AG04450 (cell line): ENCODE data around the gene DLGAP5. TPM values are rescaled to one million over a fixed set of nuclear protein-coding genes. Genes with fewer than 3 reads are reported as not detected.

ENCODE experiments used
- CTCF ChIA-PET: fragments of 300-600, 350-600 bp; formaldehyde crosslinking; extraction: SDS; loops from one replicate; lab custom pipeline; 2022; ENCODE audit warnings: antibody characterized with exemption, inconsistent platforms; lab: Charles Lee
- POLR2A ChIA-PET: fragments of 350-600 bp; formaldehyde crosslinking; extraction: SDS; loops from one replicate; lab custom pipeline; 2021; ENCODE audit warnings: antibody characterized with exemption, inconsistent platforms; lab: Yijun Ruan, JAX
- DNase-seq: peaks from one replicate; pipeline ENCODE4 v3.0.0-alpha.2; 2011; ENCODE audit warnings: low read depth, low spot score
- H3K27ac ChIP-seq: one replicate; pipeline ENCODE4 v1.5.1; 2012; ENCODE audit warnings: low read depth, low read length, control low read depth
- H3K27me3 ChIP-seq: one replicate; pipeline ENCODE4 v1.6.0; 2012; ENCODE audit warnings: low read length; ENCODE audit not compliant: control insufficient read depth, insufficient read depth
- H3K4me3 ChIP-seq: 2 replicates; pipeline ENCODE4 v1.5.1; 2011; ENCODE audit warnings: mild to moderate bottlenecking, low read depth, low read length, control low read depth
- H3K9me3 ChIP-seq: 2 replicates; pipeline ENCODE4 v1.5.1; 2012; ENCODE audit warnings: low read length; ENCODE audit not compliant: control insufficient read depth, insufficient read depth
- CTCF ChIP-seq: IDR thresholded peaks from 2 replicates; pipeline ENCODE4 v1.5.1; 2011; ENCODE audit warnings: low read depth, low read length, control low read depth, inconsistent platforms
- polyA plus RNA-seq: library from polyadenylated mRNA; depleted of rRNA; stranded (reverse); fragments of >200 nt; gene quantifications from 2 replicates; pipeline ENCODE4 v1.2.3, GENCODE V29; 2011

The DLGAP5 gene
- polyA plus RNA-seq, 1 experiment, result 16.4 TPM

- Histone ChIP-seq H3K27ac (no peak overlapping the region), H3K27me3 (no peaks in the 10 kb centered on the region), H3K9me3 (no peaks in the 10 kb centered on the region), H3K4me3 (no peak overlapping the region)
- DNase-seq, result no peak
- CTCF ChIA-PET, result interaction anchor here (0.5 kb wide), 1 partner anchor 9 kb away, joined by 8 read pairs; no protein-coding TSS in a partner anchor
- POLR2A ChIA-PET, result no interaction called here
- no peak for TF ChIP-seq CTCF
These were observed 28.8 kb upstream of the DLGAP5 start for GRCh38 chr14:55220230-55220629.

- no peak for DNase-seq
- Histone ChIP-seq H3K9me3 (no peaks in the 10 kb centered on the region), H3K27ac (no peak overlapping the region), H3K27me3 (no peaks in the 10 kb centered on the region), H3K4me3 (no peak overlapping the region)
- TF ChIP-seq CTCF, result no peak
- POLR2A ChIA-PET, result no interaction called here
- CTCF ChIA-PET, result interaction anchor here (0.6 to 2.7 kb wide), 28 partner anchors 9 to 234 kb away, joined by 3 to 21 read pairs (median 4); no protein-coding TSS in a partner anchor
These were observed 21.2 kb upstream of the DLGAP5 start for GRCh38 chr14:55212634-55213033.

GRCh38 chr14:55207832-55208231, 16.4 kb upstream of the DLGAP5 start:
- H3K9me3 ChIP-seq, result no peaks in the 10 kb centered on the region
- no peak overlapping the region for H3K27ac ChIP-seq
- no peak for DNase-seq
- CTCF ChIA-PET, result interaction anchor here (0.6 to 1.5 kb wide), 3 partner anchors 63 to 221 kb away, joined by 4 to 5 read pairs (median 4); no protein-coding TSS in a partner anchor
- H3K4me3 ChIP-seq, result no peak overlapping the region
- H3K27me3 ChIP-seq, result no peaks in the 10 kb centered on the region
- POLR2A ChIA-PET, result no interaction called here
- TF ChIP-seq CTCF, result no peak

GRCh38 chr14:55206175-55206693, 14.8 kb upstream of the DLGAP5 start:
- H3K27ac ChIP-seq, result no peak overlapping the region
- ChIA-PET POLR2A (no interaction called here), CTCF (interaction anchor here (0.6 kb wide), 1 partner anchor 227 kb away, joined by 5 read pairs; no protein-coding TSS in a partner anchor)
- DNase-seq, result no peak
- H3K9me3 ChIP-seq, result no peaks in the 10 kb centered on the region
- H3K4me3 ChIP-seq, result no peak overlapping the region
- no peaks in the 10 kb centered on the region for H3K27me3 ChIP-seq
- TF ChIP-seq CTCF, result no peak
